GM23338 (cell line): ENCODE results near the gene SLIT1.

ENCODE experiments used
- EZH2 ChIP-seq: fragments of 200-600 bp; sonication (generic); IDR thresholded peaks from one replicate; pipeline ENCODE4 v1.8.0; 2017; ENCODE audit warnings: antibody characterized with exemption, mild to moderate bottlenecking, low read depth; ENCODE audit not compliant: unreplicated experiment
- POLR2AphosphoS5 ChIP-seq: IDR thresholded peaks from 2 replicates; pipeline ENCODE4 v1.6.1; 2016; ENCODE audit warnings: antibody characterized with exemption, low read depth
- TF ChIP-seq, protein P1 (sequence below), 2 experiments: fragments of 200-600 bp in 1 of 2; sonication (generic) in 1 of 2; conservative IDR thresholded peaks; 2 replicates each; pipeline versions ENCODE4 v1.5.1 to v1.6.1; 2016 to 2017; ENCODE audit warnings: antibody characterized with exemption in 2 of 2, low read depth in 2 of 2, mild to moderate bottlenecking in 2 of 2, moderate library complexity in 1 of 2

DNA sequence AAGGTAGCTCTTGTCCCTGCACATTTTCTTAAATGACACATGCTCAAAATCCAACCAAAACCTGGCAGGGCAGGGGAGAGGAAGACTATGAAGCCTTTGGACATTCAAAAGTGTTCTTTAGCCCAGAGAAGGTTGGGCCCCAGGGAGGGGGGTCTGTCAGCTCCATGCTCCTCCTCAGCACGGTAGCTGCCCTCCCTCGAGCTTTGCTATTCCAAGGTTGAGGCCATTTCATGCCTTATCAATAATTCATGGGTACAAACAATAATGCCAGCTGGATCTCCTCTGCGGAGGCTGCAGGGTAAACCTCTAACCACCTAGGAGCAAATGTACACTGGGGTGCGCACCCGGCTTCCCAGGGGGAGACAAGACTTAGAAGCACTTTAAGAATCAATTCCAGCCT, 61.5 kb downstream of the SLIT1 start:
- TF ChIP-seq, protein P1, sequence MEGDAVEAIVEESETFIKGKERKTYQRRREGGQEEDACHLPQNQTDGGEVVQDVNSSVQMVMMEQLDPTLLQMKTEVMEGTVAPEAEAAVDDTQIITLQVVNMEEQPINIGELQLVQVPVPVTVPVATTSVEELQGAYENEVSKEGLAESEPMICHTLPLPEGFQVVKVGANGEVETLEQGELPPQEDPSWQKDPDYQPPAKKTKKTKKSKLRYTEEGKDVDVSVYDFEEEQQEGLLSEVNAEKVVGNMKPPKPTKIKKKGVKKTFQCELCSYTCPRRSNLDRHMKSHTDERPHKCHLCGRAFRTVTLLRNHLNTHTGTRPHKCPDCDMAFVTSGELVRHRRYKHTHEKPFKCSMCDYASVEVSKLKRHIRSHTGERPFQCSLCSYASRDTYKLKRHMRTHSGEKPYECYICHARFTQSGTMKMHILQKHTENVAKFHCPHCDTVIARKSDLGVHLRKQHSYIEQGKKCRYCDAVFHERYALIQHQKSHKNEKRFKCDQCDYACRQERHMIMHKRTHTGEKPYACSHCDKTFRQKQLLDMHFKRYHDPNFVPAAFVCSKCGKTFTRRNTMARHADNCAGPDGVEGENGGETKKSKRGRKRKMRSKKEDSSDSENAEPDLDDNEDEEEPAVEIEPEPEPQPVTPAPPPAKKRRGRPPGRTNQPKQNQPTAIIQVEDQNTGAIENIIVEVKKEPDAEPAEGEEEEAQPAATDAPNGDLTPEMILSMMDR (conservative IDR thresholded peaks at IDR 0.05; ENCODE audit: low read depth in 2 of 2) = no peak
- TF ChIP-seq EZH2 = no peak
- TF ChIP-seq POLR2AphosphoS5 = no peak
